ENCODE results near the gene KCNG4.

KCNG4 gene

GRCh38 chr16:84228256-84228838 is 11.5 kb downstream of the KCNG4 start:
- DNase-seq (ENCODE audit: low spot score) = no peak
- in situ Hi-C loops (cut with MboI; ENCODE audit: low sequenced_read_pairs, unreplicated experiment) = no loop called here

GRCh38 chr16:84227548-84227947 is 12.3 kb downstream of the KCNG4 start:
- DNase-seq (ENCODE audit: low spot score) = no peak
- no peak for TF ChIP-seq CTCF (IDR thresholded peaks at IDR 0.05; ENCODE audit: borderline replicate concordance, control extremely low read depth, extremely low read depth, insufficient read depth, missing control alignments)
- in situ Hi-C loops (cut with MboI; ENCODE audit: low sequenced_read_pairs, unreplicated experiment) = no loop called here

More at GRCh38 chr16:84228256-84228838, 11.5 kb downstream of the KCNG4 start:
- no peak for TF ChIP-seq CTCF (IDR thresholded peaks at IDR 0.05; ENCODE audit: borderline replicate concordance, control extremely low read depth, extremely low read depth, insufficient read depth, missing control alignments)

- TF ChIP-seq CTCF (IDR thresholded peaks at IDR 0.05; ENCODE audit: borderline replicate concordance, control extremely low read depth, extremely low read depth, insufficient read depth, missing control alignments) = no peak
- in situ Hi-C loops (cut with MboI; ENCODE audit: low sequenced_read_pairs, unreplicated experiment) = no loop called here
- DNase-seq (ENCODE audit: low spot score) = no peak
Observed at GRCh38 chr16:84226026-84226425, 13.8 kb downstream of the KCNG4 start.

DNA sequence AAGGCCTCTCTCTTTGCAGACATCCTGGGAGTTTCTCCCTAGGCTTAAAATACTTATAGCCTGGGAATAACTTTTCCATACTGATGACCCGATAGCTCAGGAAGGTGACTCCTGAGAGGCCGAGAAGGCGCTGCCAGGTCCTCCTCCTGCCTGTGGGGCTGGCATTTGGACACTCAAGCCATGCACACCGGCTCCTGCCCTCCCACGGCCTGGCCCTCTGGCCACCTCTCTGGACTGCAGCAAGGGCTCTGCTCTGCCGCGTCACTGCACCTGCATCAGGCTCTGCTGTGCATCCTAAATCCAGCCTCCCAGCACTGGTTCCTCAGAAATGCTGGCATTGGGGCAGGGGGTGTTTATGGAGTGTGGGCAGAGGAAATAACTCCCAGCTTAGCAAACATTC is 14.2 kb downstream of the KCNG4 start:
- in situ Hi-C loops (cut with MboI; ENCODE audit: low sequenced_read_pairs, unreplicated experiment) = no loop called here
- DNase-seq (ENCODE audit: low spot score) = no peak
- no peak for TF ChIP-seq CTCF (IDR thresholded peaks at IDR 0.05; ENCODE audit: borderline replicate concordance, control extremely low read depth, extremely low read depth, insufficient read depth, missing control alignments)

DNA sequence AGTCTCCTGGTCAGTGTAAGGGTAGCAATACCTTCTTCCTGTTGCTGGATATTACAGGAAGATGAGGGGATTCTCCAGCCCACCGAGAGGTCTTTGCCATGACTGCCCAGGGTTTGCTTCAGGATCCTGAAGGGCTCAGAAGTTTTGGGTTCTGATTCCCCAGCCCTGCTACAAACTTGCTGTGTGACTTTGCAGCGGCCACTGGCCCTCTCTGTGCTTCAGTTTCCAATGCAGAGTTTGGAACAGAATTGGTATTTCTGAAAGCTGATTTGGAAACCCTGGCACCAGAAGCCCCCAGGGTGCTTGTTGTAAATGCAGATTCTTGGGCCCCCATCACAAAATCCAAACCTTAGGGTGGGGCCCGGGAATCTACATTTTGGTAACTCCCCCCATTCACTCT is 14.7 kb downstream of the KCNG4 start:
- DNase-seq (ENCODE audit: low spot score) = no peak
- TF ChIP-seq CTCF (IDR thresholded peaks at IDR 0.05; ENCODE audit: borderline replicate concordance, control extremely low read depth, extremely low read depth, insufficient read depth, missing control alignments) = no peak
- in situ Hi-C loops (cut with MboI; ENCODE audit: low sequenced_read_pairs, unreplicated experiment) = no loop called here

- DNase-seq (ENCODE audit: low spot score) = no peak
- in situ Hi-C loops (cut with MboI; ENCODE audit: low sequenced_read_pairs, unreplicated experiment) = no loop called here
- TF ChIP-seq CTCF (IDR thresholded peaks at IDR 0.05; ENCODE audit: borderline replicate concordance, control extremely low read depth, extremely low read depth, insufficient read depth, missing control alignments) = no peak
Observed at GRCh38 chr16:84224554-84224953, 15.3 kb downstream of the KCNG4 start.

All from GM13976 (cell line).